GM18867 (cell line): ENCODE results near the gene SLC25A1.

Experiments
- ATAC-seq: cut with Tn5 transposase; IDR thresholded peaks from one replicate; pipeline ENCODE4 v1.9.1; 2021; ENCODE audit warnings: mild to moderate bottlenecking, moderate library complexity; ENCODE audit not compliant: unreplicated experiment

Gene SLC25A1

DNA sequence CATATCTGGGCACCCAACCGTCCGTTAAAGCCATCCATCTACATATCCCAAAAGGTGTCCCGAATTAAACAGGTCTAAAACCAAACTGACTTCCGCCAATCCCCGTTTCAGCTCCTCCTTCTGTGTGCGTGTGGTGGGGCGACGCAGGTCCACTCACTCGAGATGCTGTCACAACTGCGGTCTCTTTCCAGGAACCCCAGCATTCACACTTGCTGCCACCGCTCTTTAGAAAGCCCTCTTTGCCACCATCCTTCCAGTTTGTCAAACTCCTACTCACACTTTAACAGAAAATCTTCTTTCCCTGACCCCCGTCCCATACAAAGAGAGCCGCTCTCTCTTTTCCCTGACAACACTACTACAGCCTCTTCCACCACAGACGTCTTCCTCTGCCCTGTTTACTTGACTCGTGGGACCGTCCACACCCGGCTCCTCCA, 34.6 kb downstream of the SLC25A1 start:
- ATAC-seq = no peak

DNA sequence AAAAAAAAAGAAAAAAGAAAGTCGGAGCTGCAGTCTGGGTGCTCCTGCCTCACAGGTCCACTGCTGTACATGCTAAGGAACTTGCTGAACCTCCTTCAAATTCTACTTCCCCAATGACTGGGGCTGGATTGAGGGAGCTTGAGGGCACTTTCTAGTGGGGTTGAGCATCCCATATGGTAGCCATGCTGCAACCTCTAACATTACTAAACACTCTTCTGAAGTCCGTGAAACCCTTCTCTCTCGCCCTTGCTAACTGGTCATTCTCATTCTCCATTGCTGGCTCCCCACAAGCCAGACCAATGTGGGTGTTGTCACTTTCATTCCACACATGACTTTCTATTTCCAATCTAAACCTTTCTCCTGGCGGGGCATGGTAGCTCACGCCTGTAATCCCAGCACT, 35.3 kb downstream of the SLC25A1 start:
- no peak for ATAC-seq

- ATAC-seq = no peak
Measured at GRCh38 chr22:19142394-19142793, 36.1 kb downstream of the SLC25A1 start.

DNA sequence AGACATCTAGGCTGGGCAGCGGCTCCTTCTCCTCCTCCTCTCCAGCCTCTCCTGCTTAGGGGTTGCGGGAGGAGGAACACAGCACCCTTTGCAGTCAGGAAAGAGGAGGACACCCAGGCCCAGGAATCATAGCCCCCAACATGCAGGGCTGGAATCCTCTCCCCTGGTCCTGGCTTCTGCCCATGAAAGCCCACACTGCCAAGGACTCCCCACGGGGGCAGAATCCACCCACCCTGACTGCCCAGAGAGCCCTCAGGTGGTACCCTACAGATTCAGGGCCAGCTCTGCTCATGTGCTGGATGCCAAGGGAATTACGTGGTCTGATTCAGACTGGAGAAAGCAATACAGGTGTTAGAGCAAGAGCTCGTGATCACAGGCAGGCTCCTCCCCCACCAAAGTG, 38.6 kb downstream of the SLC25A1 start:
- ATAC-seq = no peak

DNA sequence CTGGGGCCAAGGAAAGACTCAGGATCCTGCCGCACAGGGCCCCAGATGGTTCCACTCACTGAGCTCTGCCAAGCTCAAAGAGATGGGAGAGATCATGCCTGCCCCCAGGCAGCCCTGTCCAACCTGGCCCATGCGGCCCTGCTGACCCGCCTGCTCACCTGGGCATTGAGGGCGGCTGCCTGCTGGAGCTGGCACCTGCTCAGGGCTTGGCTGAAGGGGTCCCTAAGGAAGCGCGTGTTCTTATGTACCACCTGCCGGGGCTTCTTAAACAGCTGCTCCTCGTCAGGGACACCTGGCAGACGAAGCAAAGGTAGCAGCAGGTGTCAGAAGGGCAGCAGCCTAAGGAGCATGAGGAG, 39.6 kb downstream of the SLC25A1 start:
- ATAC-seq = no peak

- ATAC-seq = no peak
Measured at GRCh38 chr22:19138217-19139000, 40.1 kb downstream of the SLC25A1 start.

DNA sequence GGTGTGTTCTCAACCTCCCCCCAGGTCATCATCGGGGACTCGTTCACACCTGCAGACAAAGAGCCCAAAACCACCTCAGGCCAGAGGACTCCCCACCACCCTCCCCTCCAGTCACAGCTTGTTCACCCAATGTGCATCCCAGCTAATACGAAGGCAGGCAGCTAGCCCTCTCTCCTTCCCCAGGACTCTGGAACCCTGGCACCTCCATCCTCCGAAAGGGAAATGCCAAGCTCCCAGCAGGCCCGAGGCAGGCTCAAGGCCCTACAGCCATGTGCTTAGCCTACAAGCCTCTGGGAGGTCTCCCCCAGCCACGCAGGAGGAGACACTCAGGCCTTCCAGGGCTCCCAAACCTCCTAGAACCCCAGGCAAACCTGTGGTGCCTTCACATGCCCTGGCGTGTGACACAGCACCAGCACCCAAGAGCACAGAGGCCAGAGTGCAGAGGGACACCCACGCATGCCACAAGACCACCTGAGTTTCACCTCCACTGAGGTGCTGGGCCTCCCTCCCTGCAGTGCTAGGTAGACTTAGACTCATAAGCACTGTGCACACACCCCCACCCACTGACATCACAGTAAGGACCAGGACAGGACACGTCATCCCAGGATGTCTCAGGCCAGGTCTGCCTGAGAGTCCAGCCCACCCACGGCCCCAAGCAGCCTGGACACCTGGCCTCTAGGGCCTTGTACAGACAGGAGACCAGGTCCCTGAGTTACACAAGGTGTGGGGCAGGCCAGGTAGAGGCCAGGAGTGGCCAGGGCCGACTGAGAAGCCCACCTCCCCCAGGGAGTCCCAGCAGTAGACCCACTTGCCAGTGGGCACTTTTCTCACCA, 40.9 kb downstream of the SLC25A1 start:
- ATAC-seq = no peak

- no peak for ATAC-seq
Measured at GRCh38 chr22:19136915-19137314, 41.6 kb downstream of the SLC25A1 start.

DNA sequence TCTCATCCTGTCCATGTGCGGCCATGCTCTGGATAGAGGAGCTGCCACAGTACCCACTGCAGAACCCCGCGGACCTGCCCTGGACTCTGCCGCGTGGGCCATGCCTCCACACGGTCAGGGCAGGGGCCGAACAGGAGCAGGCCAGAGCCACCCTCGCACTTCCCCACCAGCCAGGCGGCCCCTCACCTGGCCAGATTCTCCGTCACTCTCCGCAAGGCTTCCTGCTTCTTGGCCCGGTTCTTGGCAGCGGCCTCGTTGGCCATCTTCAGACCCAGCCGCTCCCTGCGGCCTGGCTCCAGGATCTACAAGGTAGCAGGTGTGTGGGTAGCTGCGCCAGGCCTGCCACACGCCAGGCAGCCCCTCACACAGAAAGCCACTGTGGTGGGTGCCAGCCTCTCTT, 43.7 kb downstream of the SLC25A1 start:
- ATAC-seq = no peak

- no peak for ATAC-seq
Measured at GRCh38 chr22:19134176-19134831, 44.2 kb downstream of the SLC25A1 start.

DNA sequence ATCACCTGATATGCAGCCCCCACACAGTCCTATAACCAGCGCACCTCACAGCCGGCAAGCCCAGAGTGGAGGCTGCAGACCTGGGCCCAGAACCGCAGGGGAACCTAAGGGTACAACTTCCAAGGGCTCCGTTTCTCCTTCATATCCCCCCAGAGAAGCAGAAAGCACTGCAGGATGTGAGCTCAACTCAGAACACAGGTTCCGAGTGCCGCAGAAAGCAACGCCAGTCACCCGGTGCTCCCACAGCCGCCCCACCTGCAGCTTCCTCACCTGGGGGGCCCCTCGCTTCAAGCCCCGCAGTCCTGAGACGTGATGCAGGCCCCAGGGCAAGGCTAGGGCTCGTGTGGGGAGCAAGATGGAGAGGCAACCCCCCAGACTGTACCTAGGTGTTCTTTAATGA, 45.0 kb downstream of the SLC25A1 start:
- ATAC-seq = no peak

DNA sequence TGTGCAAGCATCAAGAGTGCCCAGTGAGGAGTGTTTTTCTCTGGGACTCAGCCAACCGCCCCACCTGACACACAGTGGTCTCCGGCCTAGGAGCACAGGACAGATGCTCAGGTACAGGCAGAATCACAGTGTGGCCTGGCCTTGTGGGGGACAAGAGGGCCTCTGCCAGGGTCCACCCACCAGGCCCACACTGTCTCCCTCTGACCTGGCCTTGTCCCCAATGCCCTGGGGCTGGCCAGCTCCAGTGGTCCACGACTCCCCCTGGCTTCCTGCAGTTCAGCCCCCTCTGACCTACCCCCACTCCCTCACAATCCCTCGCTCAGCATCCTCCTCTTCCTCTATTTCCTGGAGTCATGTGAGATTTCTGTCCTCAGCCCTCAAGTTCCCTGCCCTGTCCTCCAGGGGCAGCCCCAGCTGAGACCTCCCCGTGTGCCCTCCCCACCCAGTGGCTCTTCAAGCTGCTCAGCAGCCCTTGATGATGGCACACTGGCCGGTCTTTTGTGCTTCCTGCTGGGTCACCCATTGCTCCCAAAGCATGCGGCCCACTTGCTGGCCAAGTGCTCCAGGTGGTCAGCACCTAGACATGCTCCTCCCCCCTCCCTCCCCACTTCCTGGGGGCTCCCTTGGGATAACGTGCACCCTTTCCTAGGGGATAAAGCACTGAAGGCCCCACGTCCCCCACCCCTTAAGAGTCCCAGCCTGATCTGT, 45.7 kb downstream of the SLC25A1 start:
- ATAC-seq = no peak

- no peak for ATAC-seq
Measured at GRCh38 chr22:19132153-19132552, 46.4 kb downstream of the SLC25A1 start.

DNA sequence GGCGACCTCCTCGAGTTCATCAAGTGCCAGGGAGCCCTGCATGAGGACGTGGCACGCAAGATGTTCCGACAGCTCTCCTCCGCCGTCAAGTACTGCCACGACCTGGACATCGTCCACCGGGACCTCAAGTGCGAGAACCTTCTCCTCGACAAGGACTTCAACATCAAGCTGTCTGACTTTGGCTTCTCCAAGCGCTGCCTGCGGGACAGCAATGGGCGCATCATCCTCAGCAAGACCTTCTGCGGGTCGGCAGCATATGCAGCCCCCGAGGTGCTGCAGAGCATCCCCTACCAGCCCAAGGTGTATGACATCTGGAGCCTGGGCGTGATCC, 46.9 kb downstream of the SLC25A1 start:
- ATAC-seq = no peak

- no peak for ATAC-seq
Measured at GRCh38 chr22:19130959-19131684, 47.4 kb downstream of the SLC25A1 start, which contains the start of gene TSSK2. Gene TSSK2, plus strand, starts transcription at chr22:19131308. Its CDS starts 92 bp downstream, at chr22:19131400.

- no peak for ATAC-seq
Measured at GRCh38 chr22:19129871-19130270, 48.7 kb downstream of the SLC25A1 start.

- no peak for ATAC-seq
Measured at GRCh38 chr22:19128946-19129727, 49.4 kb downstream of the SLC25A1 start.

GRCh38 chr22:19128009-19128401, 50.5 kb downstream of the SLC25A1 start:
- ATAC-seq = no peak

DNA sequence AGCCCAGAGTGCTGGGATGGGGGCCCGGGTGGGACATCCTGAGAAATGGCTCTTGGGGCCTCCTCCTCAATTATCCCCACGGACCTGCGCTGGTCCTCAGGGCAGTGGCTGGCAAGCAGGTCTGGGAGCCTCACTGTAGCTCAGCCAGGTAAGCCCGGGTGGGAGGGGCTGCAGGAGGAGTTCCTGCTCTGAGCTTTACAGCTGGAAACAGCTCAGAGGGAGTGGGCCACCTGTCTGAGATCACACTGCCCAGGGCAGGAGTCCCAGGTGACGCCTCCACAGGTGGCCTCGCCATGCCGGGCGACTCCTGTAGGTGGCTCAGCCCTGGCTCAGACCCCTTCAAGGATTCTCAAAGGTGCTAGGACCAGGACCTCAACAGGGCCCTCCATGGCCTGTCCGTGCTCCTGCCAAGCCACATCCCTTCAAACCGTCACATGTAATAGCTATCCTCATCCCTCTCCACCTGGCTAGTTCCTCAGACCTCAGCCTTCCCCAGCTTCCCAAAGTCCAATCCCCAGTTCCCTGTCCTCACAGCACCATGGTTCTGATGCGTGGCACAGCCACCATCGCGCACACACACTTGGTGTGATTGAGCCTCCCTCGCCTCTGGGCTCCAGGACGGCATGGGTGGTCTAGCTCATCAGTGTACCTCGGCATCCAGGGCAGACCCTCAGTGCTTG, 51.1 kb downstream of the SLC25A1 start:
- no peak for ATAC-seq
